ENCODE data around the gene CASP2.

DNA sequence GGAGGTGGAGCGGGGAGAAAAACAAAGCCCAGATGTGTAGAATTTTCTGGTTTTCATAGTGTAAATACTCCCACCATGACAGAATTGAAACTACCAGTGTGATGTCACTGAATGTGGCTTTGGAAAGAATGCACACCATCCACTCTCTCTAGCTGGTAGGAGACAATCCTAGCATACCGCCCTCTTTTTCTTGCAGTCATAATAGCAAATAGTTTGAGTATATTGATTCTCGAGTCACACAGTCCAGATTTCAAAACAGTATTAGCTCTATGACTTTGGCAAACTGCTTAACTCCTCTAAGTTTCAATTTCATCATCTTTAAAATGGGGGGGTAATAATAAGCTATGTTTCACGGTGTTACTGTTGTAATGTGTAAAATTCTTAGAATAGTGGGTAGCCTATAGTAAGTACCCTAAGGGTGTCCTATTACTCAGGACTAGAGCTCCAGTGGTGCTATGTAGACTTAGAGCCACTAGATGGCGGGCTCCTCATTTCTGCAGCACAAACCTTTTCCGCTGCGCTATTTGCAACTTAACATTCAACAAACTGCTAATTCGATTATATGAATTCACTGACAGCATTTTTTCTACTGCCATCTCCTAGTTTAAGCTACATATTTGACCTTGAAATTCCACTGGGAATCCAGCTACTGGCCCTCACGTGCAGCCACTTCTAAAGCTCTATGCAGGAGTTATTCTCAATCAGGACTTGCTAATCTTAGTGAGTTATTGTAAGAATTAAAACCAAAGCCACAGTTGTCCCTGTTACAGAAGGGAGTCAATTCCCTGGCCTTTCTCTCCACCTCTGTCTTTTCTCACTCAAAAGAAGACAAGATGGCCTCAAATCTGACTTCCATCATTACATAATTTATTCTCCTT, 47.6 kb upstream of the CASP2 start:
- TF ChIP-seq MAX (IDR thresholded peaks at IDR 0.05): no peak
- TF ChIP-seq, protein P1, sequence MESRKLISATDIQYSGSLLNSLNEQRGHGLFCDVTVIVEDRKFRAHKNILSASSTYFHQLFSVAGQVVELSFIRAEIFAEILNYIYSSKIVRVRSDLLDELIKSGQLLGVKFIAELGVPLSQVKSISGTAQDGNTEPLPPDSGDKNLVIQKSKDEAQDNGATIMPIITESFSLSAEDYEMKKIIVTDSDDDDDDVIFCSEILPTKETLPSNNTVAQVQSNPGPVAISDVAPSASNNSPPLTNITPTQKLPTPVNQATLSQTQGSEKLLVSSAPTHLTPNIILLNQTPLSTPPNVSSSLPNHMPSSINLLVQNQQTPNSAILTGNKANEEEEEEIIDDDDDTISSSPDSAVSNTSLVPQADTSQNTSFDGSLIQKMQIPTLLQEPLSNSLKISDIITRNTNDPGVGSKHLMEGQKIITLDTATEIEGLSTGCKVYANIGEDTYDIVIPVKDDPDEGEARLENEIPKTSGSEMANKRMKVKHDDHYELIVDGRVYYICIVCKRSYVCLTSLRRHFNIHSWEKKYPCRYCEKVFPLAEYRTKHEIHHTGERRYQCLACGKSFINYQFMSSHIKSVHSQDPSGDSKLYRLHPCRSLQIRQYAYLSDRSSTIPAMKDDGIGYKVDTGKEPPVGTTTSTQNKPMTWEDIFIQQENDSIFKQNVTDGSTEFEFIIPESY (IDR thresholded peaks at IDR 0.05): no peak
- TF ChIP-seq CTCF (IDR thresholded peaks at IDR 0.05; ENCODE audit: low read depth, low read length, missing input control): peak; percentile 92
- TF ChIP-seq, protein P2, sequence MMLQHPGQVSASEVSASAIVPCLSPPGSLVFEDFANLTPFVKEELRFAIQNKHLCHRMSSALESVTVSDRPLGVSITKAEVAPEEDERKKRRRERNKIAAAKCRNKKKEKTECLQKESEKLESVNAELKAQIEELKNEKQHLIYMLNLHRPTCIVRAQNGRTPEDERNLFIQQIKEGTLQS (IDR thresholded peaks at IDR 0.05): peak; percentile 83
- peak; percentile 26 to 44 for TF ChIP-seq JUND (IDR thresholded peaks at IDR 0.05)
- TF ChIP-seq TAF1 (conservative IDR thresholded peaks at IDR 0.05): no peak
- TF ChIP-seq SP1 (IDR thresholded peaks at IDR 0.05): peak; percentile 72

Measured in liver (tissue), 3 donors.